Thymus (tissue), 11 donors: ENCODE results near the gene NRG3. TPM values are rescaled to one million over a fixed set of nuclear protein-coding genes. Genes with fewer than 3 reads are reported as not detected.

Experiments
- DNase-seq, 9 donors: peaks; one replicate each; pipeline ENCODE4 v3.0.0-alpha.2; 2013; ENCODE audit warnings: low spot score in 9 of 9, low read depth in 6 of 9, missing footprints in 1 of 9
- H3K27ac ChIP-seq, 2 donors: one replicate each; pipeline ENCODE4 v1.5.1; 2013; ENCODE audit warnings: control low read depth in 1 of 2, low read depth in 1 of 2, low read length in 1 of 2, mild to moderate bottlenecking in 1 of 2, moderate library complexity in 1 of 2
- H3K27me3 ChIP-seq, 2 donors: one replicate each; pipeline ENCODE4 v1.5.1; 2013; ENCODE audit warnings: low read length in 1 of 2; ENCODE audit not compliant: control insufficient read depth in 2 of 2, insufficient read depth in 1 of 2
- H3K36me3 ChIP-seq, 2 donors: one replicate each; pipeline ENCODE4 v1.5.1; 2013; ENCODE audit warnings: low read length in 1 of 2, mild to moderate bottlenecking in 1 of 2, moderate library complexity in 1 of 2; ENCODE audit not compliant: control insufficient read depth in 2 of 2, insufficient read depth in 2 of 2
- H3K4me1 ChIP-seq, 2 donors: one replicate each; pipeline ENCODE4 v1.5.1; 2013; ENCODE audit warnings: low read length in 2 of 2; ENCODE audit not compliant: control insufficient read depth in 2 of 2, insufficient read depth in 2 of 2
- H3K4me3 ChIP-seq, 2 donors: one replicate each; pipeline ENCODE4 v1.5.1; 2013; ENCODE audit warnings: low read length in 2 of 2, control low read depth in 1 of 2, mild to moderate bottlenecking in 1 of 2
- H3K9me3 ChIP-seq, 2 donors: one replicate each; pipeline ENCODE4 v1.5.1; 2013; ENCODE audit warnings: low read length in 1 of 2, mild to moderate bottlenecking in 1 of 2; ENCODE audit not compliant: control insufficient read depth in 2 of 2, insufficient read depth in 1 of 2
- WGBS: extraction: QIAGEN DNeasy Blood & Tissue Kit; methylation state at CpG from one replicate; pipeline ENCODE4 v1.1.7; 2013; 5-methylcytosine and 5-hydroxymethylcytosine counted together
- polyA plus RNA-seq: library from polyadenylated mRNA; stranded (reverse); fragments of 200-250 nt; gene quantifications from one replicate; pipeline ENCODE4 v1.2.3, GENCODE V29; 2013
- total RNA-seq: library from RNA; stranded (reverse); fragments of 120-200 nt; gene quantifications from one replicate; pipeline ENCODE4 v1.2.4, GENCODE V29; 2013
- donor health status: healthy.

Gene NRG3
- total and polyA plus RNA-seq, 2 donors = 0.09 TPM; not detected in 1

- Histone ChIP-seq H3K36me3 (no peaks in the 10 kb centered on the region), H3K27ac (no peak overlapping the region), H3K27me3 (no peaks in the 10 kb centered on the region), H3K4me3 (no peak overlapping the region), H3K4me1 (no peaks in the 10 kb centered on the region), H3K9me3 (no peaks in the 10 kb centered on the region)
- DNase-seq = no peak
- WGBS = 91% methylated on average over 3 of the region's 3 CpGs
Observed at GRCh38 chr10:82910301-82910700, 1035.3 kb downstream of the NRG3 start.

GRCh38 chr10:82914655-82915136 lies 1039.7 kb downstream of the NRG3 start:
- H3K27me3 ChIP-seq = no peaks in the 10 kb centered on the region
- no peak overlapping the region for H3K4me3 ChIP-seq
- H3K9me3 ChIP-seq = no peaks in the 10 kb centered on the region
- no peak overlapping the region for H3K27ac ChIP-seq
- H3K36me3 ChIP-seq = no peaks in the 10 kb centered on the region
- no peak for DNase-seq
- no peaks in the 10 kb centered on the region for H3K4me1 ChIP-seq

GRCh38 chr10:82916941-82917340 lies 1041.9 kb downstream of the NRG3 start:
- no peak for DNase-seq
- Histone ChIP-seq H3K36me3 (no peaks in the 10 kb centered on the region), H3K4me1 (no peaks in the 10 kb centered on the region), H3K9me3 (no peaks in the 10 kb centered on the region), H3K27ac (no peak overlapping the region), H3K27me3 (no peaks in the 10 kb centered on the region), H3K4me3 (no peak overlapping the region)
- 74% methylated on average over 4 of the region's 4 CpGs for WGBS

- DNase-seq = no peak
- no peaks in the 10 kb centered on the region for H3K36me3 ChIP-seq
Observed at GRCh38 chr10:82918022-82918421, 1043.0 kb downstream of the NRG3 start.

DNA sequence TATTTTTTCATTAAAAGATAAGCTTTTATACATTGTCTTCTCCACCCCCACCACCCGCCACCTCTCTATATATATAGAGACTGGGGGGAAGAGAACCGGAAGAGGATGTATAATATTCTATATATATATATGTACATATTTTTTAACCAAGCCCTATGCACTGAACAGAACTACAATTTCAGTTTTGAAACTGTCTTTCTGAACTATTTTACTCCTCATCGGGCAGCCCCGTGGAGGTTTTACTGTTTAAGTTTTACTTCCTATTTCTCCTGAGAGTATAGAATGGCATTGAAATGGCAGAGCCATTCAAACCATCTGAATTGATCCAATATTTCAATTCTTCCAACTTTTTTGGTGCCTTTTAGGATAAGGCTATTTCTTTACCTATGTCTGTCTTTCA lies 1047.1 kb downstream of the NRG3 start:
- H3K27ac ChIP-seq = no peak overlapping the region
- 93% methylated on average over 4 of the region's 4 CpGs for WGBS
- H3K36me3 ChIP-seq = no peaks in the 10 kb centered on the region
- DNase-seq = no peak
- H3K27me3 ChIP-seq = no peaks in the 10 kb centered on the region
- H3K9me3 ChIP-seq = no peaks in the 10 kb centered on the region
- H3K4me1 ChIP-seq = no peaks in the 10 kb centered on the region
- H3K4me3 ChIP-seq = no peak overlapping the region

More at GRCh38 chr10:82918022-82918421, 1043.0 kb downstream of the NRG3 start:
- Histone ChIP-seq H3K4me3 (no peak overlapping the region), H3K27ac (no peak overlapping the region), H3K27me3 (no peaks in the 10 kb centered on the region), H3K9me3 (no peaks in the 10 kb centered on the region), H3K4me1 (no peaks in the 10 kb centered on the region)

DNA sequence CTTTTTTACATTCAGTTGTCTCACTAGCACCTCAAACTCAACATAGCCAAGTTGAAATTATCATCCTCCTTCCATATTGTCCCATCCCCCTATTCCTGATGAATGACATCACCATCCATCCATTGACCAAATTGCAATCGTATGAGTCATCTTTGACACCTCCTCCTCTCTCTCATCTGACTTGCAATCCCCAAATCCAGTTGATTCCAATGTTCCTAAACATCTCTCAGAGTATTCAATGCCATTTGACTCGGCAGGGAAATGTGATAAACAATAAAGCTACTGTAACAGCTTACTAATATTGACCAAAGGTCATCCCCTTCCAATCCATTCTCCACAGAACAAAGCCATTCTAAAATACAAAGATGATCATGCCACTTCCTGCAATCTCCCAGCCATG lies 1047.8 kb downstream of the NRG3 start:
- WGBS = 85% methylated on average over 2 of the region's 2 CpGs
- Histone ChIP-seq H3K4me3 (no peak overlapping the region), H3K27me3 (no peaks in the 10 kb centered on the region), H3K4me1 (no peaks in the 10 kb centered on the region), H3K36me3 (no peaks in the 10 kb centered on the region), H3K27ac (no peak overlapping the region), H3K9me3 (no peaks in the 10 kb centered on the region)
- DNase-seq = no peak

DNA sequence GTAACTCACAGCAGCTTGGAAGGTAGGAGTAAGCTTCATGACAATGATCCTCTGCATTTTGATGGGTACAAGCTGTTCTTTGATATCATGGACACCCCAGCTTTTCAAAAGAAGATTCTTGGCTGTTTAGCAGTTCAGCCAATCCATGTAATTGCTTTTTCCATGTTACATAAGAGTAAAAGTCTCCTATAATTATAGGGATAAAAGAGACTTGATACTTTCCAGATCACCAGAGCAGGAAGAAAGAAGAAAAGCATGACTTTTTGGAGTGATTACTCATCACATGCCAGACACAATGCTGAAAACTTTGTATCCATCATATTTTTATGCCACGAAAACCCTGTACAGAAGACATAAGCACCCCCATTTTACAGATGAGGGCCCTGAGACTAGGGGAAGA lies 1049.7 kb downstream of the NRG3 start:
- H3K4me3 ChIP-seq = no peak overlapping the region
- DNase-seq = no peak
- H3K4me1 ChIP-seq = no peaks in the 10 kb centered on the region
- no peaks in the 10 kb centered on the region for H3K36me3 ChIP-seq
- H3K9me3 ChIP-seq = no peaks in the 10 kb centered on the region
- 83% methylated on average over 1 of the region's 1 CpG for WGBS
- no peak overlapping the region for H3K27ac ChIP-seq
- H3K27me3 ChIP-seq = no peaks in the 10 kb centered on the region

DNA sequence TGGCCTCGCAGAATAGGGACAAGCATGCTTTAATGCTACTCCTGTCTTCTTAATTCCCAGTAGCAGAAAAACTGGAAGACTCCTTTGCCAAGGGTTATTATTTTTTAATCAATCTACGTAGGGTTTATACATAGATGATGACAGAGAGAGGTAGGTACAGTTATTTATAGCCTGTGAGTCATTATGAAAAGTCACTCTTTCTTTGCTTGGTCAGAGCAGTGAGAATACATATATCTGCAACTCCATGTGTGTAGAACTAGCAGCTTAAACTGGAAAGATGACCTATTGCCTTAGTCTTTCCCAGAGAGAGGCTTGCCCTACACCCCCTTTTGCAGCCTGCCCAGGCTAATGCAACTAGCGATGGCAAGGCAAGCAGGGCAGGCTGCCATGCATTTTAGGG lies 1050.6 kb downstream of the NRG3 start:
- Histone ChIP-seq H3K4me3 (no peak overlapping the region), H3K27ac (no peak overlapping the region), H3K36me3 (no peaks in the 10 kb centered on the region), H3K9me3 (no peaks in the 10 kb centered on the region), H3K27me3 (no peaks in the 10 kb centered on the region), H3K4me1 (no peaks in the 10 kb centered on the region)
- no peak for DNase-seq
- 90% methylated on average over 3 of the region's 3 CpGs for WGBS

- H3K4me3 ChIP-seq = no peak overlapping the region
- no peaks in the 10 kb centered on the region for H3K4me1 ChIP-seq
- H3K27me3 ChIP-seq = no peaks in the 10 kb centered on the region
- H3K27ac ChIP-seq = no peak overlapping the region
- DNase-seq = no peak
- H3K9me3 ChIP-seq = no peaks in the 10 kb centered on the region
- H3K36me3 ChIP-seq = no peaks in the 10 kb centered on the region
- 86% methylated on average over 3 of the region's 3 CpGs for WGBS
Observed at GRCh38 chr10:82932451-82932850, 1057.5 kb downstream of the NRG3 start.

DNA sequence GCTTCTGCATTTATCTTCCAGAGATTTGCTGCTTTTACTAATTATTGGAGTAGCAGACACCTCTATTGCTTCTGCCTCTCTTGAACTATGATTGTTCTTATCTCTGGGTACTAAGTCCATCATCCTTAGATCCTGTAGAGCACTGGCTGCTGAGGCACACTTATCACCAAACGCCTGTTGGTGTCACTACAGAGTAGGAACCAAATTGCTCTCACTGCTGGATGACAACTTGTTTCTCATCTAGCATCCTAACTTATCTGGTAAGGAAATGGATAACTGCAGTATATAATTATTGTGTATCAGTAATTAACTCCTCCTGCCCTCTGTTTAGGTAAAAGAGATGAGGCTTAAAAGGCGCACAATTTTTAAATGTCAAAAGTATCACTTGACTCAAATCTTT lies 1059.4 kb downstream of the NRG3 start:
- 64% methylated on average over 2 of the region's 2 CpGs for WGBS
- H3K36me3 ChIP-seq = no peaks in the 10 kb centered on the region
- H3K9me3 ChIP-seq = no peaks in the 10 kb centered on the region
- no peak for DNase-seq
- no peaks in the 10 kb centered on the region for H3K27me3 ChIP-seq
- H3K27ac ChIP-seq = no peak overlapping the region
- H3K4me1 ChIP-seq = no peaks in the 10 kb centered on the region
- H3K4me3 ChIP-seq = no peak overlapping the region
